ENCODE results near the gene SYS1. TPM values are rescaled to one million over a fixed set of nuclear protein-coding genes. Genes with fewer than 3 reads are reported as not detected.

Gene SYS1
- polyA plus RNA-seq, 1 of the 3 experiments (the other 2 are of a cell fraction), result 26.5 TPM

- peak overlapping the region; percentile 96 for H3K4me2 ChIP-seq
- H3K9ac ChIP-seq, result peak overlapping the region; percentile 96
- peak overlapping the region; percentile 72 to 87 for H3K4me3 ChIP-seq (ENCODE audit: low read depth in 2 of 2, low read length in 1 of 2)
- H3K27me3 ChIP-seq (ENCODE audit: insufficient read depth), result no peaks in the 10 kb centered on the region
- ChIA-PET POLR2A (interaction anchor here (0.7 to 1.2 kb wide), 4 partner anchors 10 to 68 kb away, joined by 3 read pairs; partner anchors contain the start of genes PIGT and SYS1), CTCF (interaction anchor here (0.7 to 3.4 kb wide), 7 partner anchors 13 to 89 kb away, joined by 3 to 22 read pairs (median 4); partner anchors contain the start of gene SYS1)
- no peaks in the 10 kb centered on the region for H3K36me3 ChIP-seq (replicated peaks in 1 of 2; ENCODE audit: control insufficient read depth in 1 of 2, insufficient read depth in 2 of 2, low read length in 1 of 2)
- peak overlapping the region; percentile 8 to 60; a peak in 3 of 4 replicates for H3K27ac ChIP-seq (ENCODE audit: low read depth in 2 of 2, low read length in 1 of 2)
- peaks cover 47 to 51% of the 10 kb centered on the region in 2 experiments for H3K4me1 ChIP-seq (ENCODE audit: control insufficient read depth in 1 of 2, insufficient read depth in 2 of 2, low read depth in 1 of 2, low read length in 1 of 2)
- no peaks in the 10 kb centered on the region for H3K9me2 ChIP-seq
- H4K20me1 ChIP-seq (ENCODE audit: insufficient read depth), result peaks cover 5% of the 10 kb centered on the region; the same call in 1 of the 2 replicates
- peak overlapping the region; percentile 67 for H2AFZ ChIP-seq (ENCODE audit: low read depth)
- no peak for TF ChIP-seq ELF1 (IDR thresholded peaks at IDR 0.05)
- TF ChIP-seq FOSL2 (IDR thresholded peaks at IDR 0.05; ENCODE audit: borderline replicate concordance, low read depth), result no peak
- 0 out of 2 replicates have a peak, but pooled peaks have one; percentile 18 for TF ChIP-seq FOXJ3 (CRISPR knock-in tag; IDR thresholded peaks at IDR 0.05)
- TF ChIP-seq GABPA (IDR thresholded peaks at IDR 0.05; ENCODE audit: low read depth), result no peak
- TF ChIP-seq RFX5 (IDR thresholded peaks at IDR 0.05; ENCODE audit: low read length), result no peak
- TF ChIP-seq PBX3 (IDR thresholded peaks at IDR 0.05), result no peak
- H3K9me3 ChIP-seq, result no peaks in the 10 kb centered on the region
- H3K79me2 ChIP-seq (ENCODE audit: insufficient read depth), result peaks cover 56% of the 10 kb centered on the region
- 47% methylated on average over 6 of the region's 10 CpGs for WGBS (ENCODE audit: low lambda C conversion rate)
- DNase-seq, result peak; percentile 24
- peaks cover 16% of the 10 kb centered on the region for H3F3A ChIP-seq (replicated peaks; ENCODE audit: insufficient read depth)
Measured at GRCh38 chr20:45347297-45347935, 15.5 kb upstream of the SYS1 start.

GRCh38 chr20:45347936-45348778, 14.8 kb upstream of the SYS1 start, which contains the start of gene SDC4:
SDC4 (minus strand) TSS chr20:45348424; CDS start chr20:45348384, 40 bp downstream.
- peak; percentile 85 for DNase-seq
- ChIA-PET POLR2A (interaction anchor here (0.6 to 1.1 kb wide), 4 partner anchors 11 to 68 kb away, joined by 3 to 4 read pairs (median 4); partner anchors contain the start of gene PIGT), CTCF (interaction anchor here (1.0 to 4.7 kb wide), 7 partner anchors 12 to 89 kb away, joined by 3 to 22 read pairs (median 9); partner anchors contain the start of gene SYS1)
- Histone ChIP-seq H3K36me3 (replicated peaks in 1 of 2; ENCODE audit: control insufficient read depth in 1 of 2, insufficient read depth in 2 of 2, low read length in 1 of 2) (no peaks in the 10 kb centered on the region), H3K4me1 (ENCODE audit: control insufficient read depth in 1 of 2, insufficient read depth in 2 of 2, low read depth in 1 of 2, low read length in 1 of 2) (peaks cover 40 to 43% of the 10 kb centered on the region in 2 experiments), H3K9me2 (no peaks in the 10 kb centered on the region), H3F3A (replicated peaks; ENCODE audit: insufficient read depth) (peaks cover 16% of the 10 kb centered on the region), H3K27me3 (ENCODE audit: insufficient read depth) (no peaks in the 10 kb centered on the region), H3K9me3 (no peaks in the 10 kb centered on the region), H4K20me1 (ENCODE audit: insufficient read depth) (peaks cover 5% of the 10 kb centered on the region; the same call in 1 of the 2 replicates), H3K4me3 (ENCODE audit: low read depth in 2 of 2, low read length in 1 of 2) (peak within 1 kb of the TSS; percentile 72 to 87), H3K79me2 (ENCODE audit: insufficient read depth) (peaks cover 49% of the 10 kb centered on the region), H3K4me2 (peak within 1 kb of the TSS; percentile 96), H3K27ac (ENCODE audit: low read depth in 2 of 2, low read length in 1 of 2) (peak within 1 kb of the TSS; percentile 40 to 60; a peak in 3 of 4 replicates), H3K9ac (peak within 1 kb of the TSS; percentile 96), H2AFZ (ENCODE audit: low read depth) (peak within 1 kb of the TSS; percentile 84)
- WGBS (ENCODE audit: low lambda C conversion rate), result 20% methylated on average over 11 of the region's 77 CpGs
- TF ChIP-seq ELF1 (IDR thresholded peaks at IDR 0.05), result no peak
- no peak for TF ChIP-seq IRF3 (IDR thresholded peaks at IDR 0.05; ENCODE audit: low read depth, low read length)
- no peak for TF ChIP-seq NRF1 (IDR thresholded peaks at IDR 0.05; ENCODE audit: low read depth, low read length)
- TF ChIP-seq TCF12 (IDR thresholded peaks at IDR 0.05), result no peak
- TF ChIP-seq MXI1 (IDR thresholded peaks at IDR 0.05; ENCODE audit: low read depth, low read length), result 0 out of 2 replicates have a peak, but pooled peaks have one; percentile 18
- TF ChIP-seq RCOR1 (IDR thresholded peaks at IDR 0.05; ENCODE audit: low read length), result no peak
- peak; percentile 94 for TF ChIP-seq TAF1 (IDR thresholded peaks at IDR 0.05; ENCODE audit: borderline replicate concordance, low read depth, low read length)
- TF ChIP-seq GATA2 (CRISPR knock-in tag; IDR thresholded peaks at IDR 0.05), result no peak
- TF ChIP-seq RFX5 (IDR thresholded peaks at IDR 0.05; ENCODE audit: low read length), result no peak
- no peak for TF ChIP-seq FOSL2 (IDR thresholded peaks at IDR 0.05; ENCODE audit: borderline replicate concordance, low read depth)
- no peak for TF ChIP-seq JUND (IDR thresholded peaks at IDR 0.05)
- TF ChIP-seq NFIC (IDR thresholded peaks at IDR 0.05; ENCODE audit: borderline replicate concordance), result no peak; the same call in 1 of the 2 replicates
- TF ChIP-seq USF1 (IDR thresholded peaks at IDR 0.05; ENCODE audit: borderline replicate concordance, low read depth), result no peak
- TF ChIP-seq RXRA (IDR thresholded peaks at IDR 0.05; ENCODE audit: borderline replicate concordance, low read depth), result no peak
- TF ChIP-seq CTCF (IDR thresholded peaks at IDR 0.05), result no peak
